ENCODE data around the gene KNDC1. TPM values are rescaled to one million over a fixed set of nuclear protein-coding genes. Genes with fewer than 3 reads are reported as not detected.
"Not testable (repeated sequence)": the region's sequence is repeated elsewhere in the genome, so short reads cannot be mapped to it uniquely, and the experiment has no call there.

KNDC1 gene
- total RNA-seq, 3 donors from 2014 or later = 0.98 to 2.3 TPM; not detected in 1

- H3K27me3 ChIP-seq = peaks cover 0 to 87% of the 10 kb centered on the region in 2 donors
- H3K36me3 ChIP-seq = no peaks in the 10 kb centered on the region
- TF ChIP-seq POLR2A (IDR thresholded peaks at IDR 0.05) (no peak), POLR2AphosphoS5 (IDR thresholded peaks at IDR 0.05) (no peak)
- TF ChIP-seq, protein P1, sequence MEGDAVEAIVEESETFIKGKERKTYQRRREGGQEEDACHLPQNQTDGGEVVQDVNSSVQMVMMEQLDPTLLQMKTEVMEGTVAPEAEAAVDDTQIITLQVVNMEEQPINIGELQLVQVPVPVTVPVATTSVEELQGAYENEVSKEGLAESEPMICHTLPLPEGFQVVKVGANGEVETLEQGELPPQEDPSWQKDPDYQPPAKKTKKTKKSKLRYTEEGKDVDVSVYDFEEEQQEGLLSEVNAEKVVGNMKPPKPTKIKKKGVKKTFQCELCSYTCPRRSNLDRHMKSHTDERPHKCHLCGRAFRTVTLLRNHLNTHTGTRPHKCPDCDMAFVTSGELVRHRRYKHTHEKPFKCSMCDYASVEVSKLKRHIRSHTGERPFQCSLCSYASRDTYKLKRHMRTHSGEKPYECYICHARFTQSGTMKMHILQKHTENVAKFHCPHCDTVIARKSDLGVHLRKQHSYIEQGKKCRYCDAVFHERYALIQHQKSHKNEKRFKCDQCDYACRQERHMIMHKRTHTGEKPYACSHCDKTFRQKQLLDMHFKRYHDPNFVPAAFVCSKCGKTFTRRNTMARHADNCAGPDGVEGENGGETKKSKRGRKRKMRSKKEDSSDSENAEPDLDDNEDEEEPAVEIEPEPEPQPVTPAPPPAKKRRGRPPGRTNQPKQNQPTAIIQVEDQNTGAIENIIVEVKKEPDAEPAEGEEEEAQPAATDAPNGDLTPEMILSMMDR (IDR thresholded peaks at IDR 0.05) = no peak
- no peaks in the 10 kb centered on the region for H3K9me3 ChIP-seq
- intact Hi-C loops (cut with DNase I; ENCODE audit: low total_unique reads) = no loop called here
- peaks cover 0 to 4% of the 10 kb centered on the region in 2 donors for H3K4me1 ChIP-seq
- peak overlapping the region in 2 of 3 donors; percentile 13 to 51 for H3K4me3 ChIP-seq
- DNase-seq (ENCODE audit: low spot score in 2 of 2) = no peak
- no peak overlapping the region for H3K27ac ChIP-seq
Observed at GRCh38 chr10:133230387-133231195, 70.6 kb downstream of the KNDC1 start.

DNA sequence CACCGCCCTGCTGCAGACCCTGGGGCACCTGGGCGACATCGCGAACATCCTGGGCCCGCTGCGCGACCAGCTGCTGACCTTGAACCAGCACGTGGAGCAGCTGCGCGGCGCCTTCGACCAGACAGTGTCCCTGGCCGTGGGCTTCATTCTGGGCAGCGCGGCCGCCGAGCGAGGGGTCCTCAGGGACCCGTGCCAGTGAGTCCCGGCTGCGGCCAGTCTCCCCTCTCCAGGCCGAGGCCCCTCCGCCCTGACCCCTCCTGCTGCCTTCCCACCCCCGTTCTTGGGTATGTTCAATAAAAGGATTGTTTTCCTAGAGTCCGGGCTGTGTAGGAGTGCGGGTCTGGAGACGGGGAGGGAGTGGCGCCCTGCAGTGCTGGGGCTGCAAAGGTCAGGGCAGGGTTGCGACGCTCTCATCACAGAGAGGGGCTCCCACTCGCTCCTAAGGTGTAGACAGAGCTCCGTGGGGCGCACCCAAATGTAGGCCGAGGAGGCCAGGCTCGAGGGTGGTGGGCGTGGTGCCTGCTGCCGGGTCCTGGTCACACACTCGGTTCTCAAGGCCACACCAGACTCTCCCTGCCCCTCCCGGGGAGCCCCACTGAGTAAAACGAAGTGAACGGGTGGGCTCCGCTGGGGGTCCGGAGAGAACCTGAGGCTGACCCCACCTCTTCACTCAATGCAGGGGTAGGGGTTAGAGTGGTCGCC, 71.4 kb downstream of the KNDC1 start:
- H3K4me3 ChIP-seq = peak overlapping the region in 1 of 3 donors; percentile 51
- H3K27ac ChIP-seq = no peak overlapping the region
- no peak for TF ChIP-seq POLR2AphosphoS5 (IDR thresholded peaks at IDR 0.05)
- TF ChIP-seq, protein P1 (IDR thresholded peaks at IDR 0.05) = no peak
- TF ChIP-seq POLR2A (IDR thresholded peaks at IDR 0.05) = no peak
- peaks cover under 1 to 92% of the 10 kb centered on the region in 2 donors for H3K27me3 ChIP-seq
- intact Hi-C loops (cut with DNase I; ENCODE audit: low total_unique reads) = no loop called here
- H3K9me3 ChIP-seq = no peaks in the 10 kb centered on the region
- no peak for DNase-seq (ENCODE audit: low spot score in 2 of 2)
- H3K36me3 ChIP-seq = no peaks in the 10 kb centered on the region
- H3K4me1 ChIP-seq = peaks cover 0 to 4% of the 10 kb centered on the region in 2 donors

- no peak overlapping the region for H3K4me3 ChIP-seq
- H3K27me3 ChIP-seq = peaks cover 6 to 92% of the 10 kb centered on the region in 2 donors
- H3K27ac ChIP-seq = no peak overlapping the region
- H3K36me3 ChIP-seq = no peaks in the 10 kb centered on the region
- no peak for TF ChIP-seq POLR2AphosphoS5 (IDR thresholded peaks at IDR 0.05)
- TF ChIP-seq, protein P1 (IDR thresholded peaks at IDR 0.05) = no peak
- peaks cover 0 to 7% of the 10 kb centered on the region in 2 donors for H3K4me1 ChIP-seq
- H3K9me3 ChIP-seq = no peaks in the 10 kb centered on the region
- no peak for DNase-seq (ENCODE audit: low spot score in 2 of 2)
- intact Hi-C loops (cut with DNase I; ENCODE audit: low total_unique reads) = no loop called here
Observed at GRCh38 chr10:133231946-133232574, 72.0 kb downstream of the KNDC1 start.

- H3K27me3 ChIP-seq = peaks cover 18 to 95% of the 10 kb centered on the region in 2 donors
- H3K36me3 ChIP-seq; H3K4me3 ChIP-seq; DNase-seq (ENCODE audit: low spot score in 2 of 2); H3K27ac ChIP-seq; H3K4me1 ChIP-seq; intact Hi-C loops (cut with DNase I; ENCODE audit: low total_unique reads); H3K9me3 ChIP-seq: not testable (repeated sequence)
Observed at GRCh38 chr10:133234796-133235195, 74.8 kb downstream of the KNDC1 start.

- TF ChIP-seq POLR2AphosphoS5 (IDR thresholded peaks at IDR 0.05) (no peak), POLR2A (IDR thresholded peaks at IDR 0.05) (no peak)
- TF ChIP-seq, protein P1 (IDR thresholded peaks at IDR 0.05) = no peak
- Histone ChIP-seq H3K4me1 (peaks cover 0 to 6% of the 10 kb centered on the region in 2 donors), H3K36me3 (no peaks in the 10 kb centered on the region), H3K27ac (no peak overlapping the region), H3K4me3 (peak overlapping the region; percentile 8 to 46 (median 34)), H3K9me3 (no peaks in the 10 kb centered on the region), H3K27me3 (peaks cover 18 to 96% of the 10 kb centered on the region in 2 donors)
- intact Hi-C loops (cut with DNase I; ENCODE audit: low total_unique reads) = no loop called here
- no peak for DNase-seq (ENCODE audit: low spot score in 2 of 2)
Observed at GRCh38 chr10:133235265-133235855, 75.3 kb downstream of the KNDC1 start.
